GM12801 (cell line): ENCODE measurements around the gene KCNK10.

Source experiments
- TF ChIP-seq, protein P1 (sequence below): IDR thresholded peaks from one replicate; pipeline ENCODE4 v1.5.1; 2011; ENCODE audit warnings: control low read depth; ENCODE audit not compliant: insufficient read length; ENCODE audit errors: extremely low read depth

KCNK10 gene

DNA sequence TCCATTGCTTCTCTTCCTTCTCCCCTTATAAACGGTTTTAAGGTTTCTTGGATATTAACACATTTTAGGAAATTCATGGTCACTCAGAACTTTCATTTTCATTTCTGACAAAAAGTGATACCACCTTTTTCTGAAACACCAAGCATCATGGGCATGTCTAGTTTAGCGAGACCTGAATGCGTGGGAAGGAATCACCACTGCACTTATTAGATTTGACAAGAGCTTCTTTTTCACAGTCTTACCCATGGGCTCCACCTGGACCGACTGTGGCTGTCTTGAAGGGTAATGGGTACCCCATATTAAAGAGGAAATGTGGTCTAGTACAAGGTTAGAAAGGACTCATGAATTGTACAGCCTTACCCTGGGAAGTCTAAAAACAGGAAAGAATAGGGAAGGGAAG is 95.4 kb downstream of the KCNK10 start:
- TF ChIP-seq, protein P1, sequence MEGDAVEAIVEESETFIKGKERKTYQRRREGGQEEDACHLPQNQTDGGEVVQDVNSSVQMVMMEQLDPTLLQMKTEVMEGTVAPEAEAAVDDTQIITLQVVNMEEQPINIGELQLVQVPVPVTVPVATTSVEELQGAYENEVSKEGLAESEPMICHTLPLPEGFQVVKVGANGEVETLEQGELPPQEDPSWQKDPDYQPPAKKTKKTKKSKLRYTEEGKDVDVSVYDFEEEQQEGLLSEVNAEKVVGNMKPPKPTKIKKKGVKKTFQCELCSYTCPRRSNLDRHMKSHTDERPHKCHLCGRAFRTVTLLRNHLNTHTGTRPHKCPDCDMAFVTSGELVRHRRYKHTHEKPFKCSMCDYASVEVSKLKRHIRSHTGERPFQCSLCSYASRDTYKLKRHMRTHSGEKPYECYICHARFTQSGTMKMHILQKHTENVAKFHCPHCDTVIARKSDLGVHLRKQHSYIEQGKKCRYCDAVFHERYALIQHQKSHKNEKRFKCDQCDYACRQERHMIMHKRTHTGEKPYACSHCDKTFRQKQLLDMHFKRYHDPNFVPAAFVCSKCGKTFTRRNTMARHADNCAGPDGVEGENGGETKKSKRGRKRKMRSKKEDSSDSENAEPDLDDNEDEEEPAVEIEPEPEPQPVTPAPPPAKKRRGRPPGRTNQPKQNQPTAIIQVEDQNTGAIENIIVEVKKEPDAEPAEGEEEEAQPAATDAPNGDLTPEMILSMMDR: no peak

DNA sequence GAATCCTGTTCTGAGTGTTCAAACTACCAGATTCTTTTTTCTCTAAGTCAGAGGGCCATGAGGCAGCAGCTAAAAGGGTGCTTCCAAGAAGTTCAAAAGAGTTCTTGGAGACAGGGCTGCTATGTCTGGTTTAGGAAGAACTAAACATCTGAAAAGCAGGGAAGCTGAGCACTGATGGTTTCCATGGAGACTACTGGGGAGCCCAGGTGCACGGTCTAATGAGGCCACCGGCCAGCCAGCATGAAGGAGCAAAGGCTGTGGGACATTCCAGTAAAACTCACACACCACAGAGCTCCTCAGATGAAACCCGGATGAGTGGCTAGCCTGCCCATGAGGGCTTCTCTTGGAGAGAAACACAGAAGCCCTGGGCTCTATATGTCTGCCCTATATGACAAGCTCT is 97.3 kb downstream of the KCNK10 start:
- TF ChIP-seq, protein P1: no peak

- TF ChIP-seq, protein P1: no peak
These were observed 104.8 kb downstream of the KCNK10 start for GRCh38 chr14:88218119-88218915.

DNA sequence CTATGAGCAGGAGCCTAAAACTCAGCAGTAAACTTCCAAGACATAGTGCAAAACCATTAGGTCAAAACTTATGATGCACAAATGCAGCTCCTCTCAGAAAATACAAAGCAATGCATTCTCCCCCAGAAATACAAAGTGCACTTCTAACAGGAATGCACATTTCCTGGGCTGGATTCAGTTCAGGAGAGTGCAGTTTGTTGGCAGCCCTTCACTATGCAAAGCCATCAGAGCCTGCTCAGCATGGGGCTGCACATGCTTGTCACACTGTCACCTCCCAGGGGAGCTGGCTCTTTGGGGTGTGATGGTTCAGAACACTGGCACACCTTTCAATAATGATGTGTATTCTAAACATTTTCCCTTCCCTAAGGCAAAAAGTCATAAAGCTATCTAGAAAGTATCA is 110.4 kb downstream of the KCNK10 start:
- TF ChIP-seq, protein P1: no peak

DNA sequence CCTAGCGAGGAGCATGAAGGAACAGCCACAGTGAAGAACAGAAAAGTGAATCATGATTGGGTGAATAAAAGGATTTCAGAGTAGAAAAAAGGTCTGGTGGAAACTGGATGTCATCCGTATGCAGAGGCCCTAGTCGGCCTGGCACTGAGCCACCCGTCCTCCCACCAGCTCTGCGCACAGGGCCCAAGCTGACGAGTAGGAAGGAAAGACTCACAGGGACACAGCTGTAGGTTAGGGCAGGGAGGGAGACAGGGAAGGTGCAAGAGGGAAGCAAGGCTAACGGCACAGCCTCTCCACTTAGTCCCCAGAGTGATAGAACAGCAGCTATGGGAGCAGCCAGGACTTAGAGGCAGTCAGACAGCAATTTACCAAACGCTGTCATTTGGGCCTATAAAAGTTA is 112.6 kb downstream of the KCNK10 start:
- TF ChIP-seq, protein P1: no peak

DNA sequence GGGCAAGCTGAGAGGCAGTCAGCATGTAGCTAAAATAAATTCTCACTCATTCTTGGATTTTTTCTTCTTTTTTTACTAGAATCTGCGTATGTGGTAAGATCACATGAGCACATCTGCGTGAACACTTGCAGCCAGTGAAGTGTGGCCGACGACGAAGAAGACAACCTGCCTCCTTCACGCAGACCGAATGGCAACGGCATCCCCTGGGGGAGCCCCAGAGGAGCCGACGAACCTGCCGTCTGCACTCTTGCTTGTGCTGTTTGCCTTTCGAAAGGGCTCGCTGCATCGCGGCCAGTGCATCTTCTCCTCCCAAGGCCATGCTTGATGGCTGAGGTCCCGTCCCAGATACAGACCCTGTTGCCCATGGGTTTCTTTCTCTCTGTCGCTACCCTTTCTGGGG is 113.8 kb downstream of the KCNK10 start:
- TF ChIP-seq, protein P1: no peak

GRCh38 chr14:88208858-88209257 is 114.2 kb downstream of the KCNK10 start:
- TF ChIP-seq, protein P1: no peak
